Superior temporal gyrus (tissue), 1 donor: ENCODE measurements around the gene TNIK.

ENCODE experiments used
- DNase-seq: peaks from one replicate; pipeline ENCODE4 v3.0.0-alpha.2; 2016; ENCODE audit errors: extremely low spot score

TNIK gene

DNA sequence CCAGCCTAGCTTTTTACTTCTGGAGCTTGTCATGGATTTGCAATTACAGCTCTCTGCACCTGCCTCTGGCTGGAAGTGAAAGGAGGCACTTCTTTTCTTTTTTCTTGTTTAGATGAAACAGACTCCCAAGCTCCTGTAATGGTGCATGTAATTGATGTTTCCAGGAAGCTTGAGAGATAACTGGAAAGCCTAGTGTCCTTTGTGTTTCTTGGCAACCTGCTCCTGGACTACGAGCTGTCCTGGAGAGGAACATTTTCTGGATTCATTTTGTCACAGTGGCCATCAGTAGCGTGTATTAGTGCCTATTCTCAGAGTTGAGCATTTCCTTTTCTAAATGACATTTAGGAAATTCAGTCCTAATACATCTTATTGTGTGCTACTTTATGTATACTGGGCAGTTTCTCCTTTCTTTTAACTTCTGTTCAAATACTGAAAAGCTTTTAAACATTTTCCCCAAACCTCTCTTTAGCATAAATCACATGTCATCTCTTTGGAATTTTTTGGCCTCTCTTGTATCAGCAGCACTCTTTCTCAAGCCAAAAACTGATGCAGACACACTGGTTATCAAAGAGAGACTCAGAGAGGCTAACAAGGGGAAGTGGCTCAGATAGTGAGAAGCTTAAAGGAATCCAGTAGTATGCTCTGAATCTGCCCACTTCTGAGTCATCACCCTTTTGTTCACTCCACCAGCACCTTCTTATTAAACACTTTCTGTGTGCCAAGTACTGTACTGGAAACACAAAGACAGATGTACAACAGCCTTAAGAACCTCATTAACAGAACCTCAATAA is 371.0 kb downstream of the TNIK start:
- DNase-seq = peak; percentile 37

DNA sequence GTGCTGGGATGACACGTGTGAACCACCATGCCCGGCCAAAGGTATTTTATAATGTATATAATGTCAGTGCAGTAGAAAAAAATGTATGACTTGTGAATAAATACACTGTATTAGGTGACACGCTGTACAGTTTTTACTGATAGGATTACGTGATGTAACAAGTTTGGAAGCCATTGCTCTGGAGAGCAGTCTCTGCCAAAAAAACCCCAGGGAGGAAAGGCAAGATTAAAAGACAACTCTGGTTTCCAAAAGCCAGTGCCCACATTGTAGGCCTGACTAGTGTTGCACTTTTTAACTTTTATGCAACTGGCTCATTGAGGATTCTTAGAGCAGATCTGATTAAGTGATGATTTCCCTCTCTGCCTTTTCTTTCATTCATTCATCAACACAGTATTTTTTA is 371.7 kb downstream of the TNIK start:
- DNase-seq = no peak

DNA sequence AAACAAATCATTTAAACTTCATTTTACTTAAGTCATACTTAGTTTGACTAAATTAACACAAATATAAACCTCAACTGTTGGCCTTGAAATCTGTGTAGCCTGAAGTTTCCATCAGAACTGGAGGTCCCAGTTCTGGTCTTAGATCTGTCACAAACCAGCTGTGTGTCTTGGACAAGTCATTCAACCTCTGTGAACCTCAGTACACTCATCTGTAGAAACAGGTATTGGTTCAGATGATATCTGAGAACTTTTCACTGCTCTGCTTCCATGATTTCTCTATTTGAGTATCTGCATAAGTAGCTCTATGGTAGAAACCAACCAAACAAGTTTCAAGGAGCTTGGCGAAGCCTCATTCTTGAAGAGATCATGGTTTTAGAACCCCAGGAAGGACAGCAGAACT is 373.3 kb downstream of the TNIK start:
- DNase-seq = no peak

DNA sequence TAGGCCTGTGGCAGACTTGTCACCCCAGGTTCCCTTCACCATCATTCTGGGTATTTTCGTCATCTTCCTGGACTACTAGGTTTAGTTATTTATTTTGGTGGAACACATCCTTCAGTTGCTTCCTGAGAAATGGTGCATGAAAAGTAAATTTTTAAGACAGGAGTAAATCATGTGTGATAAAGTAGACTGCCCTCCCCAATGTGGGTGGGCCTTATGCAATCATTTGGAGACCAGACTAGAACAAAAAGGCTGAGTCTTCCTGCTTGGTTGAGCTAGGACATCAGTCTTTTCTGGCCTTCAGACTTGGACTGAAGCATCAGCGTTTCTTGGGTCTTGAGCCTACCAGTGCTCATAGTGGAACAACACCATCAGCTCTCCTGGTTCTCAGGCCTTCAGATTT is 382.9 kb downstream of the TNIK start:
- DNase-seq = no peak

DNA sequence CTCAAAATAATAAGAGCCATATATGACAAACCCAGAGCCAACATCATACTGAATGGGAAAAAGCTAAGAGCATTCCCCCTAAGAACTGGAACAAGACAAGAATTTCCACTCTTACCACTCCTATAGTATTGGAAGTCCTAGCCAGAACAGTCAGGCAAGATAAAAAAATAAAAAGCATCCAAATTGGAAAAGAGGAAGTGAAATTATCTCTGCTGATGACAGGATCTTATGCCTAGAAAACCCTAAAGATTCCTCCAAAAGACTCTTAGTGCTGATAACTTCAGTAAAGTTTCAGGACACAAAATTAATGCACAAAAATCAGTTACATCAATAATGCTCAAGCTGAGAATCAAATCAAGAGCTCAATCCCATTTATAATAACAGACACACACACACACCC is 387.8 kb downstream of the TNIK start:
- no peak for DNase-seq

DNA sequence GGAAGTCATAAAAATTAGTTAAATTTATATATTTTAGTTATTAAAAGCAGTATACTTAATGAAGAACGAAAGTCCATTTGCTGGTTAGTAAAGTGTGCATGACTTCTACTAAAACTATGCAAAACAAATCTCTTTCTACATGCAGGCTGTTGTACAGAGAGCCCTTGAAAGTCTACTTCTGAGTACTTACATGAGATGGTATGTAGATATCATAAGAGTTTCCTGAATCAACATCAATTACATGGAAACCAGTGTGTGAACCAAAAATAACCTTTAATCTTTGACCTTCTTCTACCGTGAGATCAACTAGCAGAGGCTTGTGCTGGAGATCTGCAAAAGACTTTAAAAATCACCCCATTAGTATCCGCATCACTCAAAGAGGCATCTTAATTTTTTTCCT is 391.5 kb downstream of the TNIK start:
- no peak for DNase-seq

DNA sequence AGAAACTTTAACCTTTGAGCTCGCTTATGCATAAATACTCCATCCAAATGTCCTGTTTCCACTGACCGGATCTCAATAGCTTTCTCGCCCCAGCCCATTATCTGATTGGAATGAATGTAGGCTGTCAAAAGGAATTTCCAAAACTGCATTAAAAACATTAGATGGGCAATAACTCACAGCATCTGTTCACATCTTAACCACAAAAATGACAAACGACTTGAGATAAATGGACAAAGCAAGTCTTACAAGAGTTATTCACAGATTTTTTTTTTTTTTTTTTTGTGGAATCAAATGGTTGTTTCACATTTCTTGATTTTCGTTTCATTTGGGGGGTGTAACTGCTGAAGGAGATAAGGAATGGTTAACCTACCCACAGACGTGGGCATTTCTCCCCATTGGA is 394.0 kb downstream of the TNIK start:
- no peak for DNase-seq

DNA sequence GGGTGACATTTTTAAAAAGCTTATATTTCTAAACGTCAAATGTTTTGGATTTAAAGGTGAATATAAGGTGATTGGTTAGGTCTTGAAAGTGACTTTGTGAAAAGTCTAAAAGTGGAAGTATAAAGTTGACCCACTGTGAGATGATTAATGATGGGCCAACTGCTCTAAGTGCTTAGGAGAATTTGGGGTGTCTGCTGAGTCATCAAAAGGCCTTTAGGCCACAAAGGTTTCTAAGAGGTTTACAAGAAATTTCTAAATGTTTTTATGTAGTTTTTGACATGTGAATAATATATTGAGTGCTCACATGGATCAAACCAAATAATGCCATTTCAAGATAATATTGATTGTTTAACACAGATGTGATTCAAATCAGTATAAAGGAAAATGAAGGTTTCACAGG is 394.5 kb downstream of the TNIK start:
- DNase-seq = no peak

DNA sequence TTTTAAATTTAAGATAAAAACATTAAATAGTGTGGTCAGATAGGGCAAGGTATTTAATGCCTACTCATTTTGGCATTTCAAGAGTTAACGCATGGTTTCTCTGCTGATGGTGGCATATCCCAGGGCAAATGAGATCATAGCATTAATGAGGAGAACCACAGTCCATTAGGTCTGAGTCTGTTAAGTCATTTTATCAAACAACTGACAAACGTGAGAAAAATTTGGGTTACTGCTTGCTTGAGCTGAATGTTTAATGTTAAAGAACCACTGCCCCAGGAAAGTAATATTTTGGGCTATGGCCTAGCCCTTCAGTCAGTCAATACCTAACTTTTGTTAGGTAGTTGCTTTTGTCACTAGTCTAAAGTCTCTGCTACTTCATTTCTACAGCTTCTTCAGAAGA is 395.7 kb downstream of the TNIK start:
- DNase-seq = no peak

DNA sequence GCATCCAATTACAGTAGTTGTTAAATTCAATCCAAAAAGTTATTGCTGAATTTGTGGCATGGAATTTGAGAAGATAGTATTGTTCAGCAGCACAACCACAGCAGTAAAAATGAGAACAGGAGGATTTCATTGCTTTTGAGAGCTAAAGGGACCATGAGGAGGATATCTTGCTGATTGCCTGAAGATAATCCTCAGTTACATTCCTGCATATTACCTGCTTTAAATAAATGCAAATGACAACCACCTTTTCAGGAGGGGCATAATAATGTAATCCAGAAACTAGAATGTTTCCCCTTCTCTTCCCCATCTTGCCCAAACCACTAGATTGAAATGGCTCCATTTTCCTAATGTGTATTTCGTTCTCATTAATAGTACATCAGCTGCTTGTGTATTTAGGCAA is 398.5 kb downstream of the TNIK start:
- no peak for DNase-seq

DNA sequence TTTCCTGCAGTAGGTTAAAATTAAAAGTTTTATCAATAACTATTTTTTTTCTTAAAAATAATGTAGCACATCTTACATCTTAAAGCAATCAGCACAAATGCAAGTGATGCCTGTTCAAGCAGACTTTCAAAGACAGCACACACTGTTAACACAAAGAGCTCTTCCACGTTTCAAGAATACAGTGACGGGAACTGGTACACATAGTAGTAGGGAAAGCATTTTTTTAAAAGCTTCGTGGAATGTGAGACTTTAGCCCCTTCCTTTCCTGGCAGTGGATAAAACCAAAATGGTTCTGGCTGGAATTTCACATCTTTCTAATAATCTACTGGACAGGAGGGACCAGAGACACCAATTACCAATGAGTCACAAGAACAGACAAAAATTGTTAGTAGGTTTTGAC is 400.2 kb downstream of the TNIK start:
- no peak for DNase-seq

DNA sequence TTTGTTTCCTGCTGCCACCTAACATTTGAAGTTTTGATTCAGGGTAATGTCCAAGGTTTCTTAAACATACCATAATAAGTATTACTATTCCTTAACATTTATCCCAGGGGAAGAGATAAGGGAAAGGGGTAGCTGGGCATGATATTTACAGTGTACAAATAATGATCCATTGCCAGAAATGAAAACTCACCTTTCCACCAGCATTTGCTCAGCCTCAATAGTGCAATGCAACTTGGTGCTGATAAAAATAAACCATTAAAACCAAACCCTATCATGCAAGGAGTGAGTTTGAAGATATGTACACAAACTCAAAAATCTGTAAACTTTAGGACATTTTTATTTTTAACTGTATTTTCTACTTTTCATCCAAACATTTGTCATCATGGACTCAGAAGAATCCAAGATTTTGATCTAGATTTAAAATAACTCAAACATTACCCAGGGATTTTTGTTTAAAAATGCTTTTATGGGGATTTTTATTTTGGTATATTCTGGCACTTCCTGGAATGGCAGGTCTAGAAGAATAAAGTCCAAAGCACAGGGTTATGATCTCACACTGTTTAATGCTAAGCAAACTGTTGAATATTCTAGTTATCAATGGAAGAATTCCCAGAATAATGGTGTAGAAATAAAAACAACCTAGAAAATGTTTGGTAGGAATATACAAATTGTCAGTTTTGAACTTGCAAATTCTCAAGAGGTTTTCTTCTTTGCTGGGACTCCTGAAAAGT is 401.2 kb downstream of the TNIK start:
- DNase-seq = no peak

DNA sequence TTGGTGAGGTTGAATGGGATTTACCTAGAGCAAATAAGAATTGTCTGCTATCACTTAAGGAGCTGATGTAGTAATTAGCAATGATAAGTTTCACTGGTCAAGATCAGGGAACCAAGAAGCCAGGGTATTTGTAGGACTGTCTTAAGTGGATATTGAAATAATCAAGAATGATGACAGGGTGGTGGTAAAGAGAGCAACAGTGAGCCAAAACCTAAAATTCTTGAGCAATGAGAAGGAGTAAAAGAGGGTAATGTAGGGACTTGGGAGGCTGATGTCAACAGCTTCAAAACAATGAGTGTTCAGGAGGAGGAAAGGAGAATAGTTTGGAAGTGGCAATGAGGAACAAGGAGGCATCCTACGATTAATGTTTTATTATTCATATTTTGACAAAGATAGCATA is 402.1 kb downstream of the TNIK start:
- no peak for DNase-seq

DNA sequence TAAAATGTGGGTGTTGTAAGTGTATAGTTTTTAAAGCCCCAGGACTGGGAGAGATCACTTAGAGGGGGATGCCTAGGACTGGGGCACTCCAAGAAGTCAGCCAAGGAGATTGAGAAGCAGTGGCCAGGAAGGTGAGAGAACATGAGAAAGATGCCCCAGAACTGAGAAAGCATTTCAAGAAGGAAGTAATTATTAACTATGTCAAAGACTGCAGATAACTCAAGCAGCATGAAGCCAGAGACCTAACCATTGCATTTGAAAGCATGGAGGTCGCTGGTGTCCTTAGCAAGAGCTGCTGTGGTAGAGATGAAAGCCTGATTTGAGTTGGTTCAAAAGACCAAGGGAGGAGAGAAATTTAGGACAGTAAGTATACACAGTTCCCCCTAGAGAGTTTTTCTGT is 403.1 kb downstream of the TNIK start:
- DNase-seq = no peak

DNA sequence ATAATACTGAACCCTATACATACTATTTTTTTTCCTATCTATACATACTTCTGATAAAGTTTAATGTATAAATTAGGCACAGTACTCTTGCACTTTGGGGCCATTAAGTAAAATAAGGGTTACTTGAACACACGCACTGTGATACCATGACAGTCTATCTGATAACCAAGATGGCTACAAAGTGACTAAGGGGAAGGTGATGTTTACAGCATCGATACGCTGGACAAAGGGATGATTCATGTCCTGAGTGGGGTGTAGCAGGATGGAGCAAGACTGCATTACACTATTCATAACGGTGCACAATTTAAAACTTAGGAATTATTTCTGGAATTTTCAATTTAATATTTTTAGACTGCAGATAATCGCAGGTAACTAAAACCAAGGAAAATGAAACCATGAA is 403.7 kb downstream of the TNIK start:
- no peak for DNase-seq

DNA sequence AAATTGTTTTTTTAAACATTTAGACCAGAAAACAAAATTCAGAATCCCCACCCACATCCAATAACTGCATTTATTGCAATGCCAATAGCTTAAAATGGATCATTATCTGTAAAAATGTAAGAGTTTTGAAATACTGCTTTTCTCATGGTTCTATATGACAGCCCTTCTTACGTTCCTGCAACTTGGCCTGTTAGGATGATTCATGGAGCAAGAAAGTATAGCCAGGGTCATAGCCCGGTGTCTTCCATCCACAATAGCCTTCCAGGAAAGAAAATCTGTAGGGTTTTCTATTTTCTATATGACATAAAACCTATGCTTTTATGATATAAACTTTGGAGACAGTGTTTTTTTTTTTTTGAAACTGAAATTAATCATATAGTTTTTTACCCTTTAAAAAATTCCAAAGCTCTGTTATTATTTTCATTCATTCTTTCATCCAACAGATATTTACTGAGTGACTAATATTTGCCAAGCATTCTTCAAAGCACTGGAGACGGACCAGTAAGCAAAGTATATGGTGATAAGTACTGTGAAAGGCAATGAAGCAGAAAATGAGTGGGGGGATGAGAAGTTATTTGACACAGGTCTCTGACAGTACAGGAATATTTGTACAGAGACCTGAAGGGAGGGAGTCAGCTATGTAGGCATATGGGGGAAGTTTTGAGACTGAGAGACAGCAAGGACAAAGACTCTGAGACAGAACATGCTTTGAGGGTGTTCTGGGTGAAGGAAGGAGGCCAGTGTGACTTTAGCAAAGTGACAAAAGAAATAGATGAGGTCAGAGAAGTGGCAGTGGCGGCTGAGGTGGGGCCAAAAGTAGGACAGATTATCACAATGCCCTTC is 404.6 kb downstream of the TNIK start:
- DNase-seq = no peak

DNA sequence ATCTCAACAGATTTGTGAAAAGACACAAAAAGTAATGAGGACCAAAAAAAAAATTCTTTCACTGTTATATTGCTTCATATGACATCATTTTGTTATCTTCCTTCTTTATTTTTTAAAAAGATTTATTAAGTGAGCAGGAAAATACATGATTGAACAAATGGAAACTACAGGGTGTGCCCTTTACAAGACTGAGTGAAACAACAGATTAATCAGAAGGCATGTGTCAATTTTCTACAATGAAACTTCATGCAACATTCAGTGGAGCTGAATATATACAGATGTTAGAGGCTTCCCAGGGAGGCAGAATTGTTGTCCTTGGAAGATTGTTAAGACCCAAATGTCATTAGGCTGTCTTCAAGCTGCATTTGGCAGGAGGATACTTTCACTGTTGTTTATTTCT is 405.3 kb downstream of the TNIK start:
- no peak for DNase-seq

DNA sequence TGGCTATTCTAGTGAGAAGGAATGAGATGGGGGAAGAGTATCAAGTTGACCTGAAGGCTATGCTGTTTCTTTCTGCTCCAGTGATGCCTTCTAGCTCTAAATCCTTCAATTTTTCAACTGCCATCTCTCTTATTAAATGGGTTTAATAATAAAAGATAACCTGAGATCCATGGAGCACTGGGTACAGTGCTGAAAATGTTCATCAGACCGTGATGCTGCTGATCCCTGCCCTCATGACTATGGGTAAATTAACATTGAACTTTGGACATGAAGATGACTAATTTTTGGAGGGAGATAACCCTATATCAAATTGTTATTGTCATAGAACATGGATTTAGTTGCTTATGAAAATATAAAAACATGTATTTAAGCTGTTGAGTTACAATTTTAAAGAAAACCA is 406.0 kb downstream of the TNIK start:
- DNase-seq = no peak

DNA sequence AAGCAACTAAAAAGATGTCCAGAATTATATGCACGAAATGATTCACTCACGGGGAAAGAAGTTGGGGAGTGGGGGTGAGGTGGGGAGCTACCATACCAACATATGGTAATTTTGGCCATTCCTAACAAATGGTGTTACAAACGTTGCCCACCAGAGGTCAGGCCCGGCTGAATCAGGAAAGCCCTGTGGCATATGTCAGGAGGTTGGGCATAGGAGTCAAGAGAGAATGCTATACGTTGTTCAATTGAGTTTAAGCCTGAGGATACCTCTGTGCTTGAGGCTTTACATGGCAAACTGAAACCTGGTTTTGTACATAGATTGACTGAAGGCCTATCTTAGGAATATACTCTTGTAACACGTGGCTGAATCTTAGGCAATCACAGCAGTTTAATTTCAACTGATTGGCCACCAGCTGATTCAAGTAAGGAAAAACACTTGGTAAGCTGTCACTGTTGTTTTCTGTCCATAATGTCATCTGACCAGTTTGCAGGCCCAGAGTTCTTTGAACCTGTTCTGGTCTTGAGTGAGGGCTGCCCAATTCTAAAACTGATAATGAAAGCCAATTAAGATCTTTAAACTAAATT is 410.3 kb downstream of the TNIK start:
- DNase-seq = peak; percentile 78

DNA sequence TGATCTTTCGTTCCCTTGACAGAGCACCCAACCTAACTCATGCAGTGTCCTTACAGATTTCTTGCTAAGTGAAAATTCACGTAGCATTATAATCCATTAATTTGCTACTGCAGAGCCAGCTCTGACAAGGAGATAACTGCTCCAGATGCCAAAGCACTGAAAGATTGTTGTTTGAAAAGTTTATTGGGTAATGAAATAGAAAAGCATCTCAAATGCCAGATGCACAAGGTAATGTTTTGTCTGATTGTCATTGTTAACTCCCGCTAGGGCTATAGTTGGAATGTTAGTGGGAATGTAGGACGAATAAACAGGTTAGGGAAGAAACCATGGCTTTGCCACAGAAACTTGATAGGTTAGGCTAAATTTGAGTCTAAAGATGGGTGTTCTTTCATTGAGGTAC is 413.4 kb downstream of the TNIK start:
- no peak for DNase-seq

DNA sequence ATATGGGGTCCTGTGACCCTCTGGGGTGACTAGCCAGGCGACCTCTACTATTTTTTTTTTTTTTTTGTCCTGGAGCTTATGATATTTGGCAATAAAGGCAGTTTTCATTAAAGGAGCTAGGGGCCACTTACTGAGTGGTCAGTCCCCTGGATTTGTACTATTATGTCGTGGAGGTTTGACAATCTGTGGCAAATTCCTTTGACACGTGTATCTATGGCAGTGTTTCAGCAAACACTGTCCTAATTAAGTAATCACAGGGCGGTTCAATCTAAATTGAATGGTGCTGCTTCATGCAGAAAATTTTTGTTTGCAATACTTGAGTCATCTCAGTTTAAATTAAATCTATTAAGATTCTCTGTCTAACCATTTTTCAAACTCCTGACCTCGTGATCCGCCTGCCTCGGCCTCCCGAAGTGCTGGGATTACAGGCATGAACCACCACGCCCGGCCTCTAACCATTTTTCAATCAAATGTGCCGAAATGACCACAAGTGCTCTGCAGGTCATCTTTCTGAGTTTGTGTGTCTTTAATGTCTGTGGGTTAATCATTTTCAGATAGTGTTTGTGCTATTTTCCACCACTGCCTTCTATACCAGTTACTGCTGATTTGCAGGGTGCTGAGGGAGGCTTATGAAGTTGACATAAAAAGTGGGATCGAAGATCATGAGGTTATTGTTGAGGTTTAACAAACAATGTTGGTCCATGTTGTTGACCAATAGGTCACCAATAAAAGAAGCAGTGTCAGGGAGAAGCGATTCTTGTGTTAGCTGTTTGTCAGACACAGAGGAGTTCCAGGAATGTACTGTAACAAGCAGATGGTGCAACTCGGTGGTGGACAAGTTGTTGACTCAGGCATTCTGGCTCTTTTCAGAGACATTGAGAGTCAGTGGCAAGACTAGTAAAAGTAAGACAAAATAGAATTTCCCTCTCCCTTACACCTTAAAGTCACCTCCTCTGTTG is 415.1 kb downstream of the TNIK start:
- no peak for DNase-seq
